Measurements from ENCODE around the gene GNL3. TPM values are rescaled to one million over a fixed set of nuclear protein-coding genes. Genes with fewer than 3 reads are reported as not detected.
A peak's percentile ranks its signal among the peaks of the same experiment; 100 is the strongest.
"Not testable (repeated sequence)": the region's sequence is repeated elsewhere in the genome, so short reads cannot be mapped to it uniquely, and the experiment has no call there.

The GNL3 gene
- 226 and 235 TPM in 2 replicates for total RNA-seq

GRCh38 chr3:52685709-52686691, at the start of gene GNL3, which contains the start of gene PBRM1:
Gene GNL3, plus strand, starts transcription at chr3:52686032. Its CDS starts 61 bp downstream, at chr3:52686093.
Gene PBRM1, minus strand, starts transcription at chr3:52685913.
- peaks cover 84% of the 10 kb centered on the region for H3K36me3 Mint-ChIP-seq (ENCODE audit: low read depth)
- peak within 1 kb of the TSS; percentile 99 for H3K4me3 Mint-ChIP-seq (ENCODE audit: low read depth)
- no peaks in the 10 kb centered on the region for H3K9me3 Mint-ChIP-seq
- DNase-seq (ENCODE audit: low spot score) = peak; percentile 94
- H3K27ac Mint-ChIP-seq = peak within 1 kb of the TSS; percentile 99
- intact Hi-C loops (cut with micrococcal nuclease) = loop anchor here (1.0 to 10.0 kb wide), 6 partner anchors 20 to 711 kb away; partner anchors contain the start of genes ABHD14A, ABHD14B, DUSP7 and NISCH
- no peaks in the 10 kb centered on the region for H3K27me3 Mint-ChIP-seq (ENCODE audit: low read depth)
- H3K4me1 Mint-ChIP-seq (ENCODE audit: low read depth) = peaks cover 46% of the 10 kb centered on the region

- no peaks in the 10 kb centered on the region for H3K27me3 Mint-ChIP-seq (ENCODE audit: low read depth)
- no peaks in the 10 kb centered on the region for H3K4me1 Mint-ChIP-seq (ENCODE audit: low read depth)
- peaks cover 38% of the 10 kb centered on the region for H3K36me3 Mint-ChIP-seq (ENCODE audit: low read depth)
- H3K27ac Mint-ChIP-seq = no peak overlapping the region
- intact Hi-C loops (cut with micrococcal nuclease) = no loop called here
- no peaks in the 10 kb centered on the region for H3K9me3 Mint-ChIP-seq
- DNase-seq (ENCODE audit: low spot score) = no peak
- no peak overlapping the region for H3K4me3 Mint-ChIP-seq (ENCODE audit: low read depth)
Measured at GRCh38 chr3:52636673-52637072, 49.2 kb upstream of the GNL3 start.

GRCh38 chr3:52645549-52645948, 40.3 kb upstream of the GNL3 start:
- Mint-ChIP-seq H3K4me3 (ENCODE audit: low read depth) (no peak overlapping the region), H3K4me1 (ENCODE audit: low read depth) (peaks cover 7% of the 10 kb centered on the region), H3K9me3 (no peaks in the 10 kb centered on the region), H3K27ac (no peak overlapping the region), H3K36me3 (ENCODE audit: low read depth) (peaks cover 68% of the 10 kb centered on the region), H3K27me3 (ENCODE audit: low read depth) (no peaks in the 10 kb centered on the region)
- intact Hi-C loops (cut with micrococcal nuclease) = no loop called here
- DNase-seq (ENCODE audit: low spot score) = no peak

- H3K27ac Mint-ChIP-seq = peak overlapping the region; percentile 51
- peaks cover 14% of the 10 kb centered on the region for H3K4me1 Mint-ChIP-seq (ENCODE audit: low read depth)
- H3K9me3 Mint-ChIP-seq = no peaks in the 10 kb centered on the region
- intact Hi-C loops (cut with micrococcal nuclease) = no loop called here
- DNase-seq (ENCODE audit: low spot score) = no peak
- peaks cover 63% of the 10 kb centered on the region for H3K36me3 Mint-ChIP-seq (ENCODE audit: low read depth)
- H3K27me3 Mint-ChIP-seq (ENCODE audit: low read depth) = no peaks in the 10 kb centered on the region
- no peak overlapping the region for H3K4me3 Mint-ChIP-seq (ENCODE audit: low read depth)
Measured at GRCh38 chr3:52649461-52650210, 36.2 kb upstream of the GNL3 start.

- Mint-ChIP-seq H3K27ac (peak overlapping the region; percentile 24), H3K9me3 (no peaks in the 10 kb centered on the region), H3K27me3 (ENCODE audit: low read depth) (no peaks in the 10 kb centered on the region), H3K36me3 (ENCODE audit: low read depth) (peaks cover 60% of the 10 kb centered on the region), H3K4me3 (ENCODE audit: low read depth) (no peak overlapping the region), H3K4me1 (ENCODE audit: low read depth) (peaks cover 14% of the 10 kb centered on the region)
- intact Hi-C loops (cut with micrococcal nuclease) = no loop called here
- no peak for DNase-seq (ENCODE audit: low spot score)
Measured at GRCh38 chr3:52650439-52650838, 35.4 kb upstream of the GNL3 start.

GRCh38 chr3:52651592-52651991, 34.2 kb upstream of the GNL3 start:
- peaks cover 17% of the 10 kb centered on the region for H3K4me1 Mint-ChIP-seq (ENCODE audit: low read depth)
- DNase-seq (ENCODE audit: low spot score) = no peak
- no peak overlapping the region for H3K27ac Mint-ChIP-seq
- no peak overlapping the region for H3K4me3 Mint-ChIP-seq (ENCODE audit: low read depth)
- no peaks in the 10 kb centered on the region for H3K9me3 Mint-ChIP-seq
- intact Hi-C loops (cut with micrococcal nuclease) = no loop called here
- H3K36me3 Mint-ChIP-seq (ENCODE audit: low read depth) = peaks cover 62% of the 10 kb centered on the region
- H3K27me3 Mint-ChIP-seq (ENCODE audit: low read depth) = no peaks in the 10 kb centered on the region

GRCh38 chr3:52655895-52656294, 29.9 kb upstream of the GNL3 start:
- Mint-ChIP-seq H3K4me1 (ENCODE audit: low read depth) (peaks cover 9% of the 10 kb centered on the region), H3K36me3 (ENCODE audit: low read depth) (peaks cover 59% of the 10 kb centered on the region), H3K27ac (no peak overlapping the region), H3K9me3 (no peaks in the 10 kb centered on the region), H3K4me3 (ENCODE audit: low read depth) (no peak overlapping the region), H3K27me3 (ENCODE audit: low read depth) (no peaks in the 10 kb centered on the region)
- intact Hi-C loops (cut with micrococcal nuclease) = no loop called here
- no peak for DNase-seq (ENCODE audit: low spot score)

GRCh38 chr3:52660046-52660445, 25.8 kb upstream of the GNL3 start:
- H3K27me3 Mint-ChIP-seq (ENCODE audit: low read depth) = no peaks in the 10 kb centered on the region
- intact Hi-C loops (cut with micrococcal nuclease) = no loop called here
- H3K9me3 Mint-ChIP-seq = no peaks in the 10 kb centered on the region
- H3K4me3 Mint-ChIP-seq (ENCODE audit: low read depth) = no peak overlapping the region
- peaks cover 6% of the 10 kb centered on the region for H3K4me1 Mint-ChIP-seq (ENCODE audit: low read depth)
- DNase-seq (ENCODE audit: low spot score) = no peak
- H3K36me3 Mint-ChIP-seq (ENCODE audit: low read depth) = peaks cover 76% of the 10 kb centered on the region
- no peak overlapping the region for H3K27ac Mint-ChIP-seq

- intact Hi-C loops (cut with micrococcal nuclease) = no loop called here
- H3K4me3 Mint-ChIP-seq (ENCODE audit: low read depth) = no peak overlapping the region
- H3K27ac Mint-ChIP-seq = no peak overlapping the region
- no peaks in the 10 kb centered on the region for H3K9me3 Mint-ChIP-seq
- H3K4me1 Mint-ChIP-seq (ENCODE audit: low read depth) = peaks cover 4% of the 10 kb centered on the region
- H3K36me3 Mint-ChIP-seq (ENCODE audit: low read depth) = peaks cover 69% of the 10 kb centered on the region
- no peaks in the 10 kb centered on the region for H3K27me3 Mint-ChIP-seq (ENCODE audit: low read depth)
- no peak for DNase-seq (ENCODE audit: low spot score)
Measured at GRCh38 chr3:52663098-52663497, 22.7 kb upstream of the GNL3 start.

- Mint-ChIP-seq H3K36me3 (ENCODE audit: low read depth) (peaks cover 58% of the 10 kb centered on the region), H3K4me3 (ENCODE audit: low read depth) (peak overlapping the region; percentile 55), H3K9me3 (no peaks in the 10 kb centered on the region), H3K27me3 (ENCODE audit: low read depth) (no peaks in the 10 kb centered on the region), H3K27ac (peak overlapping the region; percentile 98), H3K4me1 (ENCODE audit: low read depth) (peaks cover 22% of the 10 kb centered on the region)
- peak; percentile 35 for DNase-seq (ENCODE audit: low spot score)
- intact Hi-C loops (cut with micrococcal nuclease) = loop anchor here (1.0 kb wide), 1 partner anchor 11 kb away; no protein-coding TSS in a partner anchor
Measured at GRCh38 chr3:52670621-52671521, 15.0 kb upstream of the GNL3 start.

- Mint-ChIP-seq H3K27me3 (ENCODE audit: low read depth) (no peaks in the 10 kb centered on the region), H3K27ac (peak overlapping the region; percentile 98), H3K4me3 (ENCODE audit: low read depth) (no peak overlapping the region), H3K36me3 (ENCODE audit: low read depth) (peaks cover 62% of the 10 kb centered on the region), H3K4me1 (ENCODE audit: low read depth) (peaks cover 27% of the 10 kb centered on the region), H3K9me3 (no peaks in the 10 kb centered on the region)
- intact Hi-C loops (cut with micrococcal nuclease) = loop anchor here (1.0 kb wide), 1 partner anchor 11 kb away; no protein-coding TSS in a partner anchor
- no peak for DNase-seq (ENCODE audit: low spot score)
Measured at GRCh38 chr3:52671676-52672075, 14.2 kb upstream of the GNL3 start.

- intact Hi-C loops (cut with micrococcal nuclease); H3K4me3 Mint-ChIP-seq (ENCODE audit: low read depth); H3K27ac Mint-ChIP-seq; DNase-seq (ENCODE audit: low spot score); H3K9me3 Mint-ChIP-seq; H3K27me3 Mint-ChIP-seq (ENCODE audit: low read depth): not testable (repeated sequence)
- peaks cover 39% of the 10 kb centered on the region for H3K4me1 Mint-ChIP-seq (ENCODE audit: low read depth)
- H3K36me3 Mint-ChIP-seq (ENCODE audit: low read depth) = peaks cover 69% of the 10 kb centered on the region
Measured at GRCh38 chr3:52676201-52676600, 9.6 kb upstream of the GNL3 start.
